Uterine smooth muscle cell (primary cell): ENCODE measurements around the gene ZNF566. TPM values are rescaled to one million over a fixed set of nuclear protein-coding genes. Genes with fewer than 3 reads are reported as not detected.

Source experiments
- total RNA-seq: library from RNA; depleted of rRNA; stranded (reverse); fragments of >200 nt; gene quantifications from 2 replicates; pipeline ENCODE4 v1.2.3, GENCODE V29; 2014

The ZNF566 gene
- total RNA-seq, result 6.4 and 8.6 TPM in 2 replicates

GRCh38 chr19:36489118-36489919 lies at the start of gene ZNF566:
Gene ZNF566, minus strand, starts transcription at chr19:36489561. Its CDS starts 13,004 bp downstream, at chr19:36476557.

GRCh38 chr19:36528194-36528920 lies 39.0 kb upstream of the ZNF566 start, which contains the start of gene ZNF260:
Gene ZNF260, minus strand, starts transcription at chr19:36528271. Its CDS starts 13,033 bp downstream, at chr19:36515238.

GRCh38 chr19:36418287-36419001 lies 70.9 kb downstream of the ZNF566 start, which contains the start of gene ZFP82:
Gene ZFP82, minus strand, starts transcription at chr19:36418644. Its CDS starts 8,855 bp downstream, at chr19:36409789.

Other genes with a start within 250 kb of the ZNF566 start
- 2.3 and 4.7 TPM in 2 replicates for gene ZFP14, start 110.4 kb downstream of the ZNF566 start, total RNA-seq
- 6.4 and 10.1 TPM in 2 replicates for gene ZFP82, start 70.9 kb downstream of the ZNF566 start, total RNA-seq
- gene ZNF260, start 38.7 kb upstream of the ZNF566 start, total RNA-seq, result 9.2 and 21.6 TPM in 2 replicates
- 8.5 and 11.2 TPM in 2 replicates for gene ZNF529, start 83.7 kb upstream of the ZNF566 start, total RNA-seq
- 6.8 and 9.6 TPM in 2 replicates for gene ZNF382, start 115.8 kb upstream of the ZNF566 start, total RNA-seq
- 8.7 and 10.9 TPM in 2 replicates for gene ZNF461, start 177.3 kb upstream of the ZNF566 start, total RNA-seq
- gene ZNF567, start 198.1 kb upstream of the ZNF566 start, total RNA-seq, result 4.0 and 7.9 TPM in 2 replicates